GM23248 (cell line): ENCODE results near the gene SMIM31. TPM values are rescaled to one million over a fixed set of nuclear protein-coding genes. Genes with fewer than 3 reads are reported as not detected.

Source experiments
- DNase-seq: peaks from one replicate; pipeline ENCODE4 v3.0.0-alpha.2; 2015
- H2AFZ ChIP-seq: fragments of 200-600 bp; sonication (generic); 2 replicates; pipeline ENCODE4 v1.6.1; 2016; ENCODE audit warnings: antibody characterized with exemption
- H3F3A ChIP-seq: fragments of 200-600 bp; sonication (generic); 2 replicates; pipeline ENCODE4 v1.6.1; 2016; ENCODE audit warnings: mild to moderate bottlenecking, antibody characterized with exemption, mixed run types; ENCODE audit not compliant: insufficient read depth
- H3K27ac ChIP-seq: fragments of 200-600 bp; sonication (generic); 2 replicates; pipeline ENCODE4 v1.5.1; 2016; ENCODE audit warnings: mild to moderate bottlenecking
- H3K27me3 ChIP-seq: fragments of 200-600 bp; sonication (generic); replicated peaks from 2 replicates; pipeline ENCODE4 v1.6.1; 2016; ENCODE audit warnings: mild to moderate bottlenecking; ENCODE audit not compliant: insufficient read depth
- H3K36me3 ChIP-seq: fragments of 200-600 bp; sonication (generic); 2 replicates; pipeline ENCODE4 v1.6.1; 2016; ENCODE audit warnings: low read depth, mild to moderate bottlenecking
- H3K4me1 ChIP-seq: fragments of 200-600 bp; sonication (generic); 2 replicates; pipeline ENCODE4 v1.6.1; 2016; ENCODE audit warnings: mild to moderate bottlenecking; ENCODE audit not compliant: insufficient read depth
- H3K4me2 ChIP-seq: fragments of 200-600 bp; sonication (generic); one replicate; pipeline ENCODE4 v1.6.1; 2016; ENCODE audit warnings: mild to moderate bottlenecking; ENCODE audit not compliant: unreplicated experiment
- H3K4me3 ChIP-seq: fragments of 200-600 bp; sonication (generic); 2 replicates; pipeline ENCODE4 v1.5.1; 2016; ENCODE audit warnings: mild to moderate bottlenecking
- H3K79me2 ChIP-seq: fragments of 200-600 bp; sonication (generic); 2 replicates; pipeline ENCODE4 v1.6.1; 2016; ENCODE audit warnings: mild to moderate bottlenecking; ENCODE audit not compliant: insufficient read depth
- H3K9ac ChIP-seq: fragments of 200-600 bp; sonication (generic); 2 replicates; pipeline ENCODE4 v1.6.1; 2016; ENCODE audit warnings: mild to moderate bottlenecking
- H3K9me2 ChIP-seq: fragments of 200-600 bp; sonication (generic); 2 replicates; pipeline ENCODE4 v1.6.1; 2016; ENCODE audit warnings: mixed run types, mild to moderate bottlenecking, moderate library complexity; ENCODE audit not compliant: insufficient read depth
- H3K9me3 ChIP-seq: fragments of 200-600 bp; sonication (generic); one replicate; pipeline ENCODE4 v1.6.1; 2017; ENCODE audit warnings: low read depth
- H4K20me1 ChIP-seq: fragments of 200-600 bp; sonication (generic); 2 replicates; pipeline ENCODE4 v1.6.0; 2016; ENCODE audit not compliant: insufficient read depth
- EZH2 ChIP-seq: fragments of 200-600 bp; sonication (generic); IDR thresholded peaks from 2 replicates; pipeline ENCODE4 v1.6.1; 2018; ENCODE audit warnings: antibody characterized with exemption, mild to moderate bottlenecking; ENCODE audit not compliant: insufficient read depth, poor library complexity, severe bottlenecking
- EZH2phosphoT487 ChIP-seq: fragments of 200-600 bp; sonication (generic); IDR thresholded peaks from 2 replicates; pipeline ENCODE4 v1.6.1; 2018; ENCODE audit warnings: antibody characterized with exemption, moderate library complexity, mild to moderate bottlenecking, low read depth; ENCODE audit not compliant: insufficient read depth
- WGBS, 2 experiments: methylation state at CpG; one replicate each; pipeline ENCODE4 v1.1.6; 2015 to 2017; ENCODE audit warnings: low lambda C conversion rate in 2 of 2, low coverage in 1 of 2; ENCODE audit errors: missing lambda C conversion rate in 2 of 2; 5-methylcytosine and 5-hydroxymethylcytosine counted together
- in situ Hi-C: fragments of 300-500 bp; cut with MboI; formaldehyde crosslinking; loops from 2 replicates; pipeline ENCODE4 v1.15.0; 2020
- polyA plus RNA-seq: library from polyadenylated mRNA; unstranded; fragments of >200 nt; fragmentation: Nextera tagmentation; extraction: Ambion mirVana; gene quantifications from 2 replicates; pipeline ENCODE4 v1.2.1, GENCODE V29; 2016
- total RNA-seq: library from RNA; depleted of rRNA; stranded (reverse); fragments of >200 nt; shearing (Covaris generic); gene quantifications from 2 replicates; pipeline ENCODE4 v1.2.3, GENCODE V29; 2014

The SMIM31 gene
- total and polyA plus RNA-seq, 2 experiments from 2014 or later, result not detected

DNA sequence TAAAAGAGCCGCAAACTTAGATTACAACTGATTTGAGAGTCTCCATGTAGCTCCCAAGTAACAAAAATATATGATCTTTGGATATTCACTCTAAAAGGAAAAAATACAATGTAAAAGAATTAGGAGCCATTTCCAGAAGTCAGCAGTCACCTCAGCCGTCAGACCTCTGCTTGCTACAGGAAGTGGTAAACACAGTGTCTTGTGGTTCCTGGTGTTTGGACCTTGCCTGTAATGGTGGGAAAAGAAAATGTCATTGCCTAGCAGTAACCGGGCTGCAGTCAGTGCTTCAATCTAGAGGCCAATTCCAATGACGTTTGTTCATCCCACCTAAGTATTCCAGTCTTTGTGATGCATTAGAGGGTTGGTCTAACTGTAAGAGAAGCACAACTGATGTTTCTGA is 28.9 kb upstream of the SMIM31 start:
- 45 to 47% methylated on average over 4 of the region's 4 CpGs for WGBS, 2 experiments
- Histone ChIP-seq H3K4me1 (no peaks in the 10 kb centered on the region), H3K27ac (no peak overlapping the region), H3K27me3 (no peaks in the 10 kb centered on the region), H3K79me2 (no peaks in the 10 kb centered on the region), H3K36me3 (no peaks in the 10 kb centered on the region), H3K4me2 (no peak overlapping the region), H3F3A (no peaks in the 10 kb centered on the region), H3K4me3 (no peak overlapping the region), H3K9ac (no peak overlapping the region), H4K20me1 (no peaks in the 10 kb centered on the region), H2AFZ (no peak overlapping the region), H3K9me2 (no peaks in the 10 kb centered on the region), H3K9me3 (no peaks in the 10 kb centered on the region)
- DNase-seq, result no peak
- in situ Hi-C loops, result loop anchor here (10.0 kb wide), 1 partner anchor 1170 kb away; no protein-coding TSS in a partner anchor
- TF ChIP-seq EZH2phosphoT487 (no peak), EZH2 (no peak)

DNA sequence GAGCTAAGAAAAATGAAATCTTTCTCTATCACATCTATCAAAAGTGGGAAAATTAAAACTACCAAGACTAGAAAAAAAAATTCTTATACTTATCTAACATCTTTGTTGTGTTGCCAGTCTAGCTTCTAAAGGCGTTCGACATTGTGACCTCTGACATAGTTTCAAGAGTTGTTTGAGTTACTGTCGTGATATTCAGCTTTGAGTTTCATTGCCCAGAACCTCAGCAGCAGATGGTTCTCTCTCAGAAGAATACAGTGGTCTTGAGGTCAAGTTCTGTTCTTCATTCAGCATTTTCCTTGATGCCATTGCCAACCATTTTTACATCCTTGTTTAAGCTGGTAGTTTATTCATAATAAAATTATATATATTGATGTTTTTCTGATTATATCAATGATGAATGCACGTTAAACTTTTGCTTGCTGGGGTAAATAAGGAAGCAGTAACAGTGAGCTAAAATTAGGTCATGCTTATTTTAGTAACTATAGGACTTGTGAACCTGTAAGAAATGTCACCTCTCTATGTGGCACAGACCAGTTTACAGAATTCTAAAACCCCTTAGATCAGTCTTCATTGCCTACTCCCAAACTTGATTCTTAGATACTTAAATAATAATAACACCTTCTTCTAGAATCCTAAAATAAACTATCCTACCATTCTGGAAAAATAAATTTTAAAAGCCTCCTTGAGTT is 23.1 kb upstream of the SMIM31 start:
- Histone ChIP-seq H2AFZ (no peak overlapping the region), H3K9me3 (no peaks in the 10 kb centered on the region), H3K27ac (no peak overlapping the region), H3K4me3 (no peak overlapping the region), H3K79me2 (no peaks in the 10 kb centered on the region), H3K27me3 (no peaks in the 10 kb centered on the region), H3K36me3 (no peaks in the 10 kb centered on the region), H3K4me2 (no peak overlapping the region), H3F3A (no peaks in the 10 kb centered on the region), H3K4me1 (no peaks in the 10 kb centered on the region), H4K20me1 (no peaks in the 10 kb centered on the region), H3K9me2 (no peaks in the 10 kb centered on the region), H3K9ac (no peak overlapping the region)
- in situ Hi-C loops, result no loop called here
- TF ChIP-seq EZH2 (no peak), EZH2phosphoT487 (no peak)
- 16 to 25% methylated on average over 4 of the region's 4 CpGs for WGBS, 2 experiments
- DNase-seq, result no peak

DNA sequence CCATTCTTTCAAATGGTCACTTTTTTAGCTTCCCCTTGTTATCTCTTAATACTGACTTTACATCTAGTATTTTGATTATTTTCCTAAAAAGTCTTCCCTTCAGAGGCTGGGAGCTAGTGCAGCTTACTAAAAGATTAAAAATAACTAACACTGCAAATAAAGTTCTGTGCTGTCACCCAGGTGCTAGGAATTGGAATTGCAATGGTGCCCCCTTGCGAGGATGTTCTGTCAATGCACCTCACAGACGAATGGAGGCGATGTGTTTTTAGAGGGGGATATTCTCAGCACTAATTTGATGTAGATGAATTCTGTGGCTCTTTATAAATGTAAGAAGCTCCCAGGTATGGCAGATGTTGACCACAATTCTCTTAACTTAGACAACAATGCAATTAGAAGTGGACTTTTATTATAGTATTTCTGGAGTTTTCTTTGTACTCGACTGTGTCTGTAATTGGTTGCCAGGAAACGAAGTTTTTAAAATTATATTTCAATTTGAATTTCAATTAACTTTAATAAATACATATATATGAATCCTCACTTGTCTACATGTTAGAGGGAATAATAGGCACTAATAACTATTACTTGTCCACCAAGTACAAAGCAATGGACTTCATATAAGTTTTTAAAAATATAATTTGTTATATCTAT is 22.0 kb upstream of the SMIM31 start:
- no peaks in the 10 kb centered on the region for H3K27me3 ChIP-seq
- DNase-seq, result peak; percentile 57
- no peaks in the 10 kb centered on the region for H3K9me2 ChIP-seq
- H3K9ac ChIP-seq, result no peak overlapping the region
- H3K27ac ChIP-seq, result no peak overlapping the region
- H2AFZ ChIP-seq, result no peak overlapping the region
- no peaks in the 10 kb centered on the region for H3K36me3 ChIP-seq
- no peak overlapping the region for H3K4me2 ChIP-seq
- TF ChIP-seq EZH2, result no peak
- no peak for TF ChIP-seq EZH2phosphoT487
- no peaks in the 10 kb centered on the region for H4K20me1 ChIP-seq
- H3K79me2 ChIP-seq, result no peaks in the 10 kb centered on the region
- no peaks in the 10 kb centered on the region for H3K9me3 ChIP-seq
- 27 to 29% methylated on average over 5 of the region's 5 CpGs for WGBS, 2 experiments
- no peaks in the 10 kb centered on the region for H3F3A ChIP-seq
- H3K4me1 ChIP-seq, result no peaks in the 10 kb centered on the region
- H3K4me3 ChIP-seq, result no peak overlapping the region
- in situ Hi-C loops, result no loop called here

DNA sequence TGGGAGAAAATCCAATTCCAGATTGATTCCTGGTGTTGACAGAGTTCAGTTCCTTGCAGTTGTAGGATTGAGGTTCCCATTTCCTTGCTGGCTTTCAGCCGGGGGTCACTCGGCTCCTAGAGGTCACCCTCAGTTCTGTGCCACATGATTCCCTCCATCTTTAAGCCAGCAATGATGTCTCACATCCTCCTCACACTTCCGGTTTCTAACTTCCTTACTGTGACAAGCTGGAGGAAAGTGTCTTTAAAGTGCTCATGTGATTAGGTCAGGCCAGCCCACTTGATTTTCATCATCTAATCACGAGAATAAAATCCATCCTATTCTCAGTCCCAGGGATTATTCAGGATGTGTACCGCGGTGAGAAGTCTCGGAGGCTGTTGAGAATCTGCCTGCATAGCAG is 19.4 kb upstream of the SMIM31 start:
- Histone ChIP-seq H3K36me3 (no peaks in the 10 kb centered on the region), H3K79me2 (no peaks in the 10 kb centered on the region), H4K20me1 (no peaks in the 10 kb centered on the region), H3K9ac (no peak overlapping the region), H3K27ac (no peak overlapping the region), H3K9me2 (no peaks in the 10 kb centered on the region), H3K4me2 (no peak overlapping the region), H3K9me3 (no peaks in the 10 kb centered on the region), H3F3A (no peaks in the 10 kb centered on the region), H3K4me3 (no peak overlapping the region), H3K27me3 (no peaks in the 10 kb centered on the region), H3K4me1 (no peaks in the 10 kb centered on the region), H2AFZ (peak overlapping the region; percentile 43)
- peak; percentile 15 for DNase-seq
- TF ChIP-seq EZH2phosphoT487, result no peak
- no peak for TF ChIP-seq EZH2
- in situ Hi-C loops, result no loop called here
- WGBS, 2 experiments, result 29 to 31% methylated on average over 7 of the region's 7 CpGs
